ENCODE results near the gene L3MBTL2.

DNA sequence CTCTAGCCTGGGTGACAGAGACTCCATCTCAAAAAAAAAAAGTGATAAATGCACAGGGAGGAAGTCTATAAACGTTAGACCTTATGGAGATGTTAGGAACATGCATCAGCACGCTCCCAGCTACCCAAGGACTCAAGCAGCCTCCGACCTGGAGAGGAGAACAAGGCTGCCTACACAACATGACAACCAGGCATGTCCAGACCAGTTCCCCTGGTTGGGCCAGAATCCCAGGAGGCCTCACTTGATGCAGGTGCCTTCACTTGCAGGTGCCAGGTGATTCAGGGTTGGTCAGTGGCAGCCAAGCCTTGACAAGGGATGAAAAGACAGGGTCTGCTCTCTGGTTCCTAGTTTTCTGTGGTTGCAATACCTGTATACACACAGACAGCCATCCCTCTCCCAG lies 75.0 kb downstream of the L3MBTL2 start:
- no peak for TF ChIP-seq YY1 (IDR thresholded peaks at IDR 0.05; ENCODE audit: insufficient read depth, insufficient read length)
- no peak for TF ChIP-seq SUZ12 (IDR thresholded peaks at IDR 0.05; ENCODE audit: extremely low read depth, insufficient read depth, insufficient read length)
- TF ChIP-seq ZNF274 (IDR thresholded peaks at IDR 0.05; ENCODE audit: low read depth, low read length): no peak

Data from NT2/D1 (cell line).